Tibial nerve (tissue), 3 donors: Measurements from ENCODE around the gene EGFLAM.

ENCODE experiments used
- POLR2A ChIP-seq, 2 donors: fragments of 450-650 bp; IDR thresholded peaks; one replicate each; pipeline ENCODE4 v1.6.1; 2017; ENCODE audit warnings: antibody characterized with exemption in 2 of 2, mild to moderate bottlenecking in 2 of 2, moderate library complexity in 2 of 2
- TF ChIP-seq, protein P1 (sequence below), 5 experiments: fragments of 200-600 bp in 3 of 5; fragments of 450-650 bp in 2 of 5; sonication (generic) in 3 of 5; IDR thresholded peaks; one replicate each; pipeline ENCODE4 v1.5.1; 2016 to 2019; ENCODE audit warnings: antibody characterized with exemption in 5 of 5, mild to moderate bottlenecking in 3 of 5, moderate library complexity in 2 of 5

DNA sequence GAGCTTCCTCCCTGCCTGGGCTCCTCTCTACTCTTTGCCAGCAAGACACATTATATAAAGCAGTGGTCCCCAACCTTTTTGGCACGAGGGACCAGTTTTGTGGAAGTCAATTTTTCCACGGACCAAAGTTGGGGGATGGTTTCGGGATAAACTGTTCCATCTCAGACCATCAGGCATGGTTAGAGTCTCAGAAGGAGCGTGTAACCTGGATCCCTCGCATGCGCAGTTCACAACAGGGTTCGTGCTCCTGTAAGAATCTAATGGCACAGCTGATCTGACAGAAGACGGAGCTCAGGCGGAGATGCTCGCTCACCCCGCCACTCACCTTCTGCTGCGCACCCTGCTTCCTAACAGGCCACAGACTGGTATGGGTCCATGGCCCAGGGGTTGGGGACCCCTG, 155.3 kb downstream of the EGFLAM start:
- TF ChIP-seq POLR2A (IDR thresholded peaks at IDR 0.05): no peak
- TF ChIP-seq, protein P1, sequence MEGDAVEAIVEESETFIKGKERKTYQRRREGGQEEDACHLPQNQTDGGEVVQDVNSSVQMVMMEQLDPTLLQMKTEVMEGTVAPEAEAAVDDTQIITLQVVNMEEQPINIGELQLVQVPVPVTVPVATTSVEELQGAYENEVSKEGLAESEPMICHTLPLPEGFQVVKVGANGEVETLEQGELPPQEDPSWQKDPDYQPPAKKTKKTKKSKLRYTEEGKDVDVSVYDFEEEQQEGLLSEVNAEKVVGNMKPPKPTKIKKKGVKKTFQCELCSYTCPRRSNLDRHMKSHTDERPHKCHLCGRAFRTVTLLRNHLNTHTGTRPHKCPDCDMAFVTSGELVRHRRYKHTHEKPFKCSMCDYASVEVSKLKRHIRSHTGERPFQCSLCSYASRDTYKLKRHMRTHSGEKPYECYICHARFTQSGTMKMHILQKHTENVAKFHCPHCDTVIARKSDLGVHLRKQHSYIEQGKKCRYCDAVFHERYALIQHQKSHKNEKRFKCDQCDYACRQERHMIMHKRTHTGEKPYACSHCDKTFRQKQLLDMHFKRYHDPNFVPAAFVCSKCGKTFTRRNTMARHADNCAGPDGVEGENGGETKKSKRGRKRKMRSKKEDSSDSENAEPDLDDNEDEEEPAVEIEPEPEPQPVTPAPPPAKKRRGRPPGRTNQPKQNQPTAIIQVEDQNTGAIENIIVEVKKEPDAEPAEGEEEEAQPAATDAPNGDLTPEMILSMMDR (IDR thresholded peaks at IDR 0.05): no peak
